ENCODE data around the gene SPECC1L. TPM values are rescaled to one million over a fixed set of nuclear protein-coding genes. Genes with fewer than 3 reads are reported as not detected.

The SPECC1L gene
- total RNA-seq, 1 donor from 2014 or later: 37.2 TPM

GRCh38 chr22:24358105-24358836 is 87.6 kb downstream of the SPECC1L start:
- peaks cover 6% of the 10 kb centered on the region for H3K4me1 Mint-ChIP-seq
- no peak overlapping the region for H3K4me3 Mint-ChIP-seq
- H3K27ac Mint-ChIP-seq: no peak overlapping the region
- DNase-seq: no peak
- peaks cover 3% of the 10 kb centered on the region for H3K9me3 Mint-ChIP-seq
- no peaks in the 10 kb centered on the region for H3K27me3 Mint-ChIP-seq
- intact Hi-C loops (cut with micrococcal nuclease): no loop called here
- H3K36me3 Mint-ChIP-seq (ENCODE audit: low read depth): peaks cover 36% of the 10 kb centered on the region

DNA sequence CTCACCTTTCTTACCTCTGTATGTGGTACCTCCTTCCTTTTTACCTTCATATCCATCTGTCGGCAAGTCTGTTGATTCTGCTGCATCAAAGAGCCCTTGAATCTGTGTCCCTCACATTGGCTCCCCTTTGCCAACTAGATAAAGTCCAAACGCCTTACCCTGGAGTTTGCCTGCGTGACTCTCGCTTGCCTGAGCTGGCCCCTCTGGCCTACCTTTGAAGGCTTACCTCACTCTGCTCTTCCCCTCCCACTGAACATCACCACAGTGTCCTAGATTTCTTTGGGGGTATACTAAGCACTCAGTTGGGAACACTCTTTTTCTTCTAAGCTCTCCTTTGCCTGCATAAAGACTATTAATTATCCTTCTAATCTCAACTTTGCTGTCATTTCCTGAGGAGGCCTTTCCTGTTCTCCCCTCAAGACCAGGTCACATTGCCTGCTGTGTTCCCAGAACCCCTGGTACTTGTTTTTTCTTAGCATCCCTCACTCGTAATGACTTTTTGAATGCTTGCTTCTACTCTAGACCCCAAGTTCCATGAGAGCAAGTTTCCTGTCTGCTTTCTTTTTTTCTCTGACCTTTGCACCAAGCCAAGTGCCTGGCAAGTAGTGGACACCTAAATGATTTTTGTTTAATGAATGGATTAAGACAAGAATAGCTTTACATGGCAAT is 89.0 kb downstream of the SPECC1L start:
- Mint-ChIP-seq H3K36me3 (ENCODE audit: low read depth) (peaks cover 27% of the 10 kb centered on the region), H3K4me3 (no peak overlapping the region), H3K27me3 (no peaks in the 10 kb centered on the region), H3K27ac (no peak overlapping the region), H3K9me3 (no peaks in the 10 kb centered on the region), H3K4me1 (peaks cover 6% of the 10 kb centered on the region)
- DNase-seq: no peak
- intact Hi-C loops (cut with micrococcal nuclease): no loop called here

GRCh38 chr22:24361976-24362646 is 91.5 kb downstream of the SPECC1L start:
- H3K4me3 Mint-ChIP-seq: no peak overlapping the region
- no peak overlapping the region for H3K27ac Mint-ChIP-seq
- no peak for DNase-seq
- intact Hi-C loops (cut with micrococcal nuclease): no loop called here
- H3K4me1 Mint-ChIP-seq: peaks cover 2% of the 10 kb centered on the region
- H3K9me3 Mint-ChIP-seq: no peaks in the 10 kb centered on the region
- no peaks in the 10 kb centered on the region for H3K27me3 Mint-ChIP-seq
- H3K36me3 Mint-ChIP-seq (ENCODE audit: low read depth): peaks cover 36% of the 10 kb centered on the region

- Mint-ChIP-seq H3K27ac (no peak overlapping the region), H3K4me3 (no peak overlapping the region), H3K27me3 (no peaks in the 10 kb centered on the region), H3K9me3 (no peaks in the 10 kb centered on the region), H3K4me1 (peaks cover 2% of the 10 kb centered on the region), H3K36me3 (ENCODE audit: low read depth) (peaks cover 39% of the 10 kb centered on the region)
- intact Hi-C loops (cut with micrococcal nuclease): no loop called here
- no peak for DNase-seq
Observed at GRCh38 chr22:24363243-24363642, 92.6 kb downstream of the SPECC1L start.

DNA sequence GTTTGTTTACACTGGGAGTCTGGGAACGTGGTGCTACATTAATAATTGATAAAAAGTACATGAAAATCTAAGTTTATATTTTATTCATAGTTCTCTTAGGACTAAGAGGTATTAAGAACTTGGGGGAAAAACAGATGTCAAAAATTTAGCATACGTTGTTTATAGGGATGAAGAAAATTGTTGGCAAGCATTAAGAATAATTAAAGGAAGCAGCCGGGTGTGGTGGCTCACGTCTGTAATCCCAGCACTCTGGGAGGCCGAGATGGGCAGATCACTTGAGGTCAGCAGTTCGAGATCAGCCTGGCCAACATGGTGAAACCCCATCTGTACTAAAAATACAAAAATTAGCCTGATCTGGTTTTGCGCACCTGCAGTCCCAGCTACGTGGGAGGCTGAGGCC is 96.1 kb downstream of the SPECC1L start:
- intact Hi-C loops (cut with micrococcal nuclease): no loop called here
- no peaks in the 10 kb centered on the region for H3K27me3 Mint-ChIP-seq
- H3K36me3 Mint-ChIP-seq (ENCODE audit: low read depth): peaks cover 51% of the 10 kb centered on the region
- no peak overlapping the region for H3K27ac Mint-ChIP-seq
- H3K4me1 Mint-ChIP-seq: no peaks in the 10 kb centered on the region
- no peak overlapping the region for H3K4me3 Mint-ChIP-seq
- H3K9me3 Mint-ChIP-seq: no peaks in the 10 kb centered on the region
- no peak for DNase-seq

DNA sequence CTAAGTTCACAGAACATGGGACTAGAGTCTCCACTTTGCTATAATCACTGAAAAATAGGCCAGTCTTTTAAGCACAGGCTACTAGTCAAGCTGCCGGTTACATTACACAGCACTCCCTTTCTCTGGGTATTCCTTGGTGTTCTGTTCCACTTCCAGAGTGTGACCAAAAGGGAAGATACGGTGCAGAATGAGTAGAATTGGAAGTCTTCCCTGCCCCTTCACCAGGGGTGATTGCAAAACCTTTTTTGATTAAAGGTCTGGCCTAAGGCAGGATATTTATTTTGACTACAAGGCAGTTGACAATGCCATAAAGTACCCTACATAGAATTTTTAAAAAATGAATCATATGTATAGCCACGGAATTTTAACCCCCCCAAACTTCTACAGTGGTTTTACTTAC is 97.2 kb downstream of the SPECC1L start:
- Mint-ChIP-seq H3K27ac (no peak overlapping the region), H3K36me3 (ENCODE audit: low read depth) (peaks cover 61% of the 10 kb centered on the region), H3K27me3 (no peaks in the 10 kb centered on the region), H3K9me3 (no peaks in the 10 kb centered on the region), H3K4me3 (no peak overlapping the region), H3K4me1 (no peaks in the 10 kb centered on the region)
- intact Hi-C loops (cut with micrococcal nuclease): no loop called here
- DNase-seq: no peak

DNA sequence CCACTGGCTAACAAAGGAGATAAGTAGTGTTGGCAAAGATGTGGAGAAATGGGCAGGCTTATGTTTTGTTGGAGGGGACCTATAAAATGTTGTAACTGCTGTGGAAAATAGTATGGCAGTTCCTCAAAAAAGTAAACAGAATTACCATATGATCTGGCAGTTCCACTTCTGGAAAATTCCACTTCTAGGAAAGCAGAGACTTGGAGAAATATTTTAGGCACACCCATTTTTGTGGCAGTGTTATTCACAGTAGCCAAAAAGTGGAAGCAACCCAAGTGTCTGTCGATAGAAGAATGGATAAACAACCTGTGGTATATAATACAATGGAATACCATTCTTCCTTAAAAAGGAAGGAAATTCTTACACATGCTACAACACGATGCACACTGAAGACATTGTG is 99.8 kb downstream of the SPECC1L start:
- H3K27ac Mint-ChIP-seq: no peak overlapping the region
- H3K36me3 Mint-ChIP-seq (ENCODE audit: low read depth): peaks cover 72% of the 10 kb centered on the region
- H3K4me1 Mint-ChIP-seq: no peaks in the 10 kb centered on the region
- DNase-seq: no peak
- H3K9me3 Mint-ChIP-seq: peaks cover 5% of the 10 kb centered on the region
- intact Hi-C loops (cut with micrococcal nuclease): no loop called here
- no peaks in the 10 kb centered on the region for H3K27me3 Mint-ChIP-seq
- no peak overlapping the region for H3K4me3 Mint-ChIP-seq

- no peak overlapping the region for H3K27ac Mint-ChIP-seq
- DNase-seq: no peak
- intact Hi-C loops (cut with micrococcal nuclease): no loop called here
- peaks cover 5% of the 10 kb centered on the region for H3K9me3 Mint-ChIP-seq
- H3K27me3 Mint-ChIP-seq: no peaks in the 10 kb centered on the region
- peaks cover 24% of the 10 kb centered on the region for H3K4me1 Mint-ChIP-seq
- peaks cover 56% of the 10 kb centered on the region for H3K36me3 Mint-ChIP-seq (ENCODE audit: low read depth)
- H3K4me3 Mint-ChIP-seq: no peak overlapping the region
Observed at GRCh38 chr22:24376002-24376401, 105.4 kb downstream of the SPECC1L start.

DNA sequence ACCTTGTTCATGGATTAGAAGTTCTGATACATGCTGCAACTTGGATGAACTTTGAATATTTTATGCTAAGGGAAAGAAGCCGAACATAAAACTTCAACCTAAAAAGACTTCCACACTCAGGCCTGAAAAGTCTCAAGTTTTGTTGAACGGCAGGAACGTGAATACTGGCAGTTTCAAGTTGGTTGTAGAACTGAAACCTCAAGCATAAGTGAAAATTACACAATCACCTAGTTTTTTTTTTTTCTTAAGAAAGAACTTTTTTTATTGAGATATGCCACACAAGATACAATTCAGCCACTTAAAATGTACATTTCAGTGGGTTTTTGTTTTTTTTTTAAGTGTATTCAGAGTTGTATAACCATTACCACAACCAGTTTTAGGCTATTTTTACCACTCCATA is 106.0 kb downstream of the SPECC1L start:
- Mint-ChIP-seq H3K9me3 (peaks cover 5% of the 10 kb centered on the region), H3K27ac (no peak overlapping the region), H3K4me1 (peaks cover 24% of the 10 kb centered on the region), H3K27me3 (no peaks in the 10 kb centered on the region), H3K36me3 (ENCODE audit: low read depth) (peaks cover 53% of the 10 kb centered on the region), H3K4me3 (no peak overlapping the region)
- intact Hi-C loops (cut with micrococcal nuclease): no loop called here
- no peak for DNase-seq

GRCh38 chr22:24379536-24379935 is 108.9 kb downstream of the SPECC1L start:
- peak overlapping the region; percentile 46 for H3K4me3 Mint-ChIP-seq
- peaks cover 24% of the 10 kb centered on the region for H3K4me1 Mint-ChIP-seq
- peak overlapping the region; percentile 72 for H3K27ac Mint-ChIP-seq
- intact Hi-C loops (cut with micrococcal nuclease): no loop called here
- peak; percentile 72 for DNase-seq
- H3K9me3 Mint-ChIP-seq: peaks cover 5% of the 10 kb centered on the region
- H3K36me3 Mint-ChIP-seq (ENCODE audit: low read depth): peaks cover 34% of the 10 kb centered on the region
- H3K27me3 Mint-ChIP-seq: no peaks in the 10 kb centered on the region

- Mint-ChIP-seq H3K9me3 (no peaks in the 10 kb centered on the region), H3K27me3 (no peaks in the 10 kb centered on the region), H3K36me3 (ENCODE audit: low read depth) (peaks cover 27% of the 10 kb centered on the region), H3K4me1 (peaks cover 24% of the 10 kb centered on the region), H3K27ac (no peak overlapping the region), H3K4me3 (peak overlapping the region; percentile 46)
- intact Hi-C loops (cut with micrococcal nuclease): no loop called here
- no peak for DNase-seq
Observed at GRCh38 chr22:24380220-24380904, 109.7 kb downstream of the SPECC1L start.

DNA sequence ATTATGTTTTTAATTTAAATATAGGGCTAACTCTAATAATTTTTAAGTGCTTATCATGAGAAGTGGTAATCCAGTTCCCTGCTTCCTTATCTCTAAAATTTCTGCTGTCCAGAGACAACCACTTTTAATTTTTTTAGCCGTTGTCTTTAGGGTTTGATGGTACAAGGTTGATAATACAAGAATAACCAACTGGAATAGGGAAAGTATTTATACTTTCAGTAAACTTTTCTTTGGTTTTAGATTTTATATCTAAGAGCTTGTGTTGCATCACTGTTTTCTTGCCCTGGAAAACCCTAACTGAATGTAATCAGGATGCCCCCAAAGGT is 110.2 kb downstream of the SPECC1L start:
- Mint-ChIP-seq H3K27ac (no peak overlapping the region), H3K27me3 (no peaks in the 10 kb centered on the region), H3K9me3 (no peaks in the 10 kb centered on the region), H3K4me3 (no peak overlapping the region), H3K36me3 (ENCODE audit: low read depth) (peaks cover 25% of the 10 kb centered on the region), H3K4me1 (peaks cover 24% of the 10 kb centered on the region)
- DNase-seq: no peak
- intact Hi-C loops (cut with micrococcal nuclease): no loop called here

- H3K9me3 Mint-ChIP-seq: no peaks in the 10 kb centered on the region
- no peak overlapping the region for H3K27ac Mint-ChIP-seq
- H3K4me1 Mint-ChIP-seq: peaks cover 14% of the 10 kb centered on the region
- peaks cover 17% of the 10 kb centered on the region for H3K36me3 Mint-ChIP-seq (ENCODE audit: low read depth)
- intact Hi-C loops (cut with micrococcal nuclease): no loop called here
- no peaks in the 10 kb centered on the region for H3K27me3 Mint-ChIP-seq
- no peak for DNase-seq
- no peak overlapping the region for H3K4me3 Mint-ChIP-seq
Observed at GRCh38 chr22:24383061-24383460, 112.4 kb downstream of the SPECC1L start.

DNA sequence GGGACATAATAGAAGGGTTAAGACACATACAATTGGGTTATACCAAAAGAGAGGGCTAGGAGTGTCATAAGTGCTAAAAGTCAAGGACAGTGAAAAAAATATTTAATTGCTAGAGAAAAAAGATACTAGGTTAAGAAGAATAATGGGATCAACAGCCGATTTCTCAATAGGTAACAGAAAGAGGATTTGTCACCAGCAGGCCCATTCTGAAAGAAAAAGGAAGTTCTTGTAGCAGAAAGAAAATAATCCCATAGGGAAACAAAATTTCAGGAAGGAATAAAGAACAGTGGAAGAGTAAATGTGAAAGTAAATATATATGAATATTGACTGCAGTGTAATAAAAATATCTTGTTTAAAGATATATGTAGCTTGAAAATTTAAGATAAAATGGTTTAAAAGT is 113.5 kb downstream of the SPECC1L start:
- H3K27me3 Mint-ChIP-seq: no peaks in the 10 kb centered on the region
- intact Hi-C loops (cut with micrococcal nuclease): no loop called here
- no peak overlapping the region for H3K27ac Mint-ChIP-seq
- H3K9me3 Mint-ChIP-seq: no peaks in the 10 kb centered on the region
- H3K36me3 Mint-ChIP-seq (ENCODE audit: low read depth): peaks cover 21% of the 10 kb centered on the region
- DNase-seq: no peak
- no peak overlapping the region for H3K4me3 Mint-ChIP-seq
- peaks cover 14% of the 10 kb centered on the region for H3K4me1 Mint-ChIP-seq

Data from activated CD4-positive, alpha-beta T cell treated with anti-CD3 and anti-CD28 coated beads, Interleukin-2, amount 10 ng/mL, durations not matched to agents 24 days and 14 days (primary cell).